Gastrocnemius medialis (tissue), 4 donors: Measurements from ENCODE around the gene DCDC1. TPM values are rescaled to one million over a fixed set of nuclear protein-coding genes. Genes with fewer than 3 reads are reported as not detected.

Experiments used
- ATAC-seq, 2 donors: fragments of 150-250 bp; one replicate each; pipeline ENCODE4 v1.9.1; 2016
- DNase-seq, 2 donors: peaks; one replicate each; pipeline ENCODE4 v3.0.0-alpha.2; 2019
- H3K27ac ChIP-seq, 4 donors: fragments of 200-600 bp; sonication (generic); 1 replicate in 1 of 4; 2 replicates in 3 of 4; pipeline ENCODE4 v1.5.1; 2016 to 2018; ENCODE audit warnings: mild to moderate bottlenecking in 2 of 4, moderate library complexity in 1 of 4
- H3K27me3 ChIP-seq, 3 donors: fragments of 200-600 bp; sonication (generic) in 2 of 3; 1 replicate in 1 of 3; 2 replicates in 2 of 3; pipeline versions ENCODE4 v1.5.1 to v1.6.0; 2016 to 2019; ENCODE audit warnings: mild to moderate bottlenecking in 1 of 3, moderate library complexity in 1 of 3
- H3K36me3 ChIP-seq, 2 donors: fragments of 200-600 bp; sonication (generic) in 1 of 2; one replicate each; pipeline ENCODE4 v1.5.1; 2017 to 2018
- H3K4me1 ChIP-seq, 2 donors: fragments of 200-600 bp; sonication (generic) in 1 of 2; one replicate each; pipeline ENCODE4 v1.5.1; 2016 to 2017; ENCODE audit warnings: mild to moderate bottlenecking in 2 of 2
- H3K4me3 ChIP-seq, 4 donors: fragments of 200-600 bp; sonication (generic) in 3 of 4; 1 replicate in 1 of 4; 2 replicates in 3 of 4; pipeline ENCODE4 v1.5.1; 2016 to 2019; ENCODE audit warnings: mild to moderate bottlenecking in 2 of 4
- H3K9me3 ChIP-seq, 3 donors: fragments of 200-600 bp; sonication (generic) in 2 of 3; 1 replicate in 1 of 3; 2 replicates in 2 of 3; pipeline ENCODE4 v1.5.1; 2016 to 2019
- POLR2A ChIP-seq, 2 donors: fragments of 450-650 bp; IDR thresholded peaks; one replicate each; pipeline ENCODE4 v1.6.1; 2017; ENCODE audit warnings: antibody characterized with exemption in 2 of 2, mild to moderate bottlenecking in 2 of 2, moderate library complexity in 2 of 2
- in situ Hi-C, 4 donors: fragments of 200-750 bp; cut with MboI; loops; one replicate each; pipeline versions ENCODE4 v1.15.0 to v1.8.0; 2017; ENCODE audit warnings: low sequenced_read_pairs in 4 of 4
- intact Hi-C: fragments of 100-400 bp; cut with DNase I; formaldehyde crosslinking; loops from one replicate; pipeline ENCODE4 v1.15.1; 2023; ENCODE audit warnings: low total_unique reads
- total RNA-seq, 4 donors: library from RNA; depleted of rRNA; stranded (reverse); fragments of >200 nt; gene quantifications; one replicate each; pipeline versions ENCODE4 v1.1.0 to v1.2.3, GENCODE V29; 2016
- TF ChIP-seq, protein P1 (sequence below), 5 experiments: fragments of 450-650 bp in 3 of 5; fragments of 200-600 bp in 2 of 5; sonication (generic) in 2 of 5; IDR thresholded peaks in 4 of 5; conservative IDR thresholded peaks in 1 of 5; 1 replicate in 4 of 5; 2 replicates in 1 of 5; pipeline ENCODE4 v1.5.1; 2016 to 2019; ENCODE audit warnings: antibody characterized with exemption in 5 of 5, mild to moderate bottlenecking in 3 of 5, moderate library complexity in 3 of 5

DCDC1 gene
- total RNA-seq, 4 donors from 2014 or later: not detected

DNA sequence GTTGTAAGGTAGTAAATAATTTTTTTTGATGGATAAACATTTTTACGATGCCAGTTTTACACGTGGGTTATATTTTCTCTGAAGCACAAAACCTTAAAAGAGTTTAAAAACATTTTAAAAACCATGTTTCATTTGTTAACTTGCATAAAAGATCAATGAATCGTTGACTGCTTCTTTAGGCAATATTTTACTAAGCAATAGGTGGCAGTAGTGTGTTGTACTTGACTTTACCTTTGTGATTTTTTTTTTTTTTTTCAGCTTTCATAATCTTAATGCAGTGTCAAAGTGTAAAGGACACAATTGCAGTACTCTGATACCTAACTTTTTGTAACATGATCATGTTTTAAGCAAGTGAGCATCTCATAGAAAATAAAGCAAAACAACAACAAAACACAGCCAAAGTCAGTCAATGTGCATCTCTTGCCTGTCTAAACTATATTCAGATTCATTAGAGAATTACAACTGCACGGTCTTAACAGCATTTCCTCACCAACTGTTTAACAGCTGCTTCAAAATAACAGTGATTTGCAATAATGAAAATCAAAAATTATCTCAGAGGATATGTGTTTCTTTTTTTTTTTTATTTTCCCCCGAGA, 27.8 kb upstream of the DCDC1 start:
- TF ChIP-seq, protein P1, sequence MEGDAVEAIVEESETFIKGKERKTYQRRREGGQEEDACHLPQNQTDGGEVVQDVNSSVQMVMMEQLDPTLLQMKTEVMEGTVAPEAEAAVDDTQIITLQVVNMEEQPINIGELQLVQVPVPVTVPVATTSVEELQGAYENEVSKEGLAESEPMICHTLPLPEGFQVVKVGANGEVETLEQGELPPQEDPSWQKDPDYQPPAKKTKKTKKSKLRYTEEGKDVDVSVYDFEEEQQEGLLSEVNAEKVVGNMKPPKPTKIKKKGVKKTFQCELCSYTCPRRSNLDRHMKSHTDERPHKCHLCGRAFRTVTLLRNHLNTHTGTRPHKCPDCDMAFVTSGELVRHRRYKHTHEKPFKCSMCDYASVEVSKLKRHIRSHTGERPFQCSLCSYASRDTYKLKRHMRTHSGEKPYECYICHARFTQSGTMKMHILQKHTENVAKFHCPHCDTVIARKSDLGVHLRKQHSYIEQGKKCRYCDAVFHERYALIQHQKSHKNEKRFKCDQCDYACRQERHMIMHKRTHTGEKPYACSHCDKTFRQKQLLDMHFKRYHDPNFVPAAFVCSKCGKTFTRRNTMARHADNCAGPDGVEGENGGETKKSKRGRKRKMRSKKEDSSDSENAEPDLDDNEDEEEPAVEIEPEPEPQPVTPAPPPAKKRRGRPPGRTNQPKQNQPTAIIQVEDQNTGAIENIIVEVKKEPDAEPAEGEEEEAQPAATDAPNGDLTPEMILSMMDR (IDR thresholded peaks at IDR 0.05 in 4 of 5, conservative IDR thresholded peaks at IDR 0.05 in 1 of 5): peak in 3 of 5 experiments; percentile 47 to 55 (median 52)
- TF ChIP-seq POLR2A (IDR thresholded peaks at IDR 0.05): no peak
- Histone ChIP-seq H3K4me1 (no peaks in the 10 kb centered on the region), H3K27ac (no peak overlapping the region), H3K9me3 (no peaks in the 10 kb centered on the region), H3K36me3 (no peaks in the 10 kb centered on the region), H3K4me3 (no peak overlapping the region), H3K27me3 (no peaks in the 10 kb centered on the region)
- in situ Hi-C loops (loop anchor here in 1 of 4 donors (10.0 kb wide), 1 partner anchor 467 kb away; no protein-coding TSS in a partner anchor), intact Hi-C loops (loop anchor here (5.0 kb wide), 1 partner anchor 475 kb away; no protein-coding TSS in a partner anchor)
- DNase-seq: no peak
- ATAC-seq: peak in 1 of 2 donors; percentile 30

GRCh38 chr11:31387379-31387778, 17.8 kb upstream of the DCDC1 start:
- H3K27me3 ChIP-seq: no peaks in the 10 kb centered on the region
- TF ChIP-seq, protein P1 (IDR thresholded peaks at IDR 0.05 in 4 of 5, conservative IDR thresholded peaks at IDR 0.05 in 1 of 5): no peak
- no peak for TF ChIP-seq POLR2A (IDR thresholded peaks at IDR 0.05)
- no peak overlapping the region for H3K27ac ChIP-seq
- no peaks in the 10 kb centered on the region for H3K4me1 ChIP-seq
- DNase-seq (no peak), ATAC-seq (no peak)
- no peaks in the 10 kb centered on the region for H3K36me3 ChIP-seq
- no peaks in the 10 kb centered on the region for H3K9me3 ChIP-seq
- H3K4me3 ChIP-seq: no peak overlapping the region
- in situ Hi-C loops (no loop called here), intact Hi-C loops (loop anchor here (5.0 kb wide), 1 partner anchor 145 kb away; no protein-coding TSS in a partner anchor)

DNA sequence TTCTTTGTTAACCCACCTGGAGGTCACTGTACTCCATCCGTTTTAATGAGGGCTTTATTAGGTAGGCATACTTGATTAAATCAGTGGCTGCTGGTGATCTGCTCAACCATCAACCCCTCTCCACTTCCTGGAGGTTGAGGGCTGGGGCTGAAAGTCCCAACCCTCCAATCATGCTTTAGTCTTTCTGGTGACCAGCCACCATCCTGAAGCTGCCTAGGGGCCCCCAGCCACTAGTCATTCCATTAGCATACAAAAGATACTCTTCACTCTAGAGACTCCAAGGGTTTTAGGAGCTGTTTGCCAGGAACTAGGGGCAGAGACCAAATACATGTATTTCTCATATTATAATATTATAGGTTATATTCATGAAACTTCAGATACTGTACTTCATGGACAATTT, 13.6 kb upstream of the DCDC1 start:
- in situ Hi-C loops: no loop called here

DNA sequence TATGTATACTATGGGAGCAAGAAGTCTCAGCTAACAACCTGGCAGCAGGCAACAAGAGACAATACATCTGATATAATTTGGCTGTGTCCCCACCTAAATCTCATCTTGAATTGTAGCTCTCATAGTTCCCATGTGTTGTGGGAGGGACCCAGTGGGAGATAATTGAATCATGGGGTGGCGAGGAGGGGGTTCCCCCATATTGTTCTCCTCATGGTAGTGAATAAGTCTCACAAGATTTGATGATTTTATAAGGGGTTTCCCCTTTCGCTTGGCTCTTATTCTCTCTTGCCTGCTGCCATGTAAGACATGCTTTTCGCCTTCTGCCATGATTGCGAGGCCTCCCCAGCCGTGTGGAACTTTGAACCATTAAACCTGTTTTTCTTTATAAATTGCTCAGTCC, 6.3 kb upstream of the DCDC1 start:
- intact Hi-C loops (no loop called here), in situ Hi-C loops (no loop called here)
- Histone ChIP-seq H3K4me1 (peaks cover 2 to 7% of the 10 kb centered on the region in 2 donors), H3K9me3 (no peaks in the 10 kb centered on the region), H3K4me3 (no peak overlapping the region), H3K27me3 (no peaks in the 10 kb centered on the region), H3K36me3 (no peaks in the 10 kb centered on the region), H3K27ac (no peak overlapping the region)
- ATAC-seq (no peak), DNase-seq (no peak)
- TF ChIP-seq, protein P1 (IDR thresholded peaks at IDR 0.05 in 4 of 5, conservative IDR thresholded peaks at IDR 0.05 in 1 of 5): no peak
- no peak for TF ChIP-seq POLR2A (IDR thresholded peaks at IDR 0.05)

More for the DNA sequence above, 13.6 kb upstream of the DCDC1 start:
- no peak overlapping the region for H3K4me3 ChIP-seq
- DNase-seq: no peak
- ATAC-seq: no peak
- no peaks in the 10 kb centered on the region for H3K27me3 ChIP-seq
- intact Hi-C loops: no loop called here
- no peaks in the 10 kb centered on the region for H3K9me3 ChIP-seq
- TF ChIP-seq POLR2A (IDR thresholded peaks at IDR 0.05): no peak
- TF ChIP-seq, protein P1 (IDR thresholded peaks at IDR 0.05 in 4 of 5, conservative IDR thresholded peaks at IDR 0.05 in 1 of 5): no peak
- H3K4me1 ChIP-seq: no peaks in the 10 kb centered on the region
- H3K36me3 ChIP-seq: no peaks in the 10 kb centered on the region
- no peak overlapping the region for H3K27ac ChIP-seq
